ENCODE results near the gene CSAG1.
"Not testable (repeated sequence)": the region's sequence is repeated elsewhere in the genome, so short reads cannot be mapped to it uniquely, and the experiment has no call there.

The CSAG1 gene

GRCh38 chrX:152697952-152698931, 35.3 kb downstream of the CSAG1 start, which contains the start of gene MAGEA3:
TSS of gene MAGEA3 (plus strand) at chrX:152698794. CDS start at chrX:152700833, 2,039 bp downstream.
- DNase-seq: not testable (repeated sequence)

- DNase-seq: not testable (repeated sequence)
Measured at GRCh38 chrX:152681012-152681411, 52.5 kb downstream of the CSAG1 start.
